Tibial nerve (tissue), 4 donors: ENCODE data around the gene TTC39C. TPM values are rescaled to one million over a fixed set of nuclear protein-coding genes. Genes with fewer than 3 reads are reported as not detected.
"Not testable (repeated sequence)": the region's sequence is repeated elsewhere in the genome, so short reads cannot be mapped to it uniquely, and the experiment has no call there.

Source experiments
- DNase-seq, 2 donors: peaks; one replicate each; pipeline ENCODE4 v3.0.0-alpha.2; 2019; ENCODE audit warnings: low spot score in 2 of 2
- H3K27ac ChIP-seq, 4 donors: fragments of 200-600 bp; sonication (generic) in 3 of 4; one replicate each; pipeline ENCODE4 v1.5.1; 2017 to 2019; ENCODE audit warnings: mild to moderate bottlenecking in 1 of 4
- H3K27me3 ChIP-seq, 2 donors: fragments of 200-600 bp; sonication (generic) in 1 of 2; one replicate each; pipeline versions ENCODE4 v1.5.1 to v1.6.0; 2017 to 2019
- H3K36me3 ChIP-seq, 3 donors: fragments of 200-600 bp; sonication (generic); one replicate each; pipeline ENCODE4 v1.5.1; 2018 to 2019
- H3K4me1 ChIP-seq, 4 donors: fragments of 200-600 bp; sonication (generic) in 3 of 4; one replicate each; pipeline ENCODE4 v1.5.1; 2017 to 2019
- H3K4me3 ChIP-seq, 4 donors: fragments of 200-600 bp; sonication (generic) in 3 of 4; one replicate each; pipeline ENCODE4 v1.5.1; 2017 to 2019; ENCODE audit warnings: mild to moderate bottlenecking in 1 of 4, moderate library complexity in 1 of 4
- H3K9me3 ChIP-seq, 4 donors: fragments of 200-600 bp; sonication (generic) in 3 of 4; one replicate each; pipeline ENCODE4 v1.5.1; 2017 to 2019
- EP300 ChIP-seq, 2 donors: sonication (generic); formaldehyde crosslinking; IDR thresholded peaks; one replicate each; pipeline ENCODE4 v1.6.1; 2017; ENCODE audit warnings: antibody characterized with exemption in 2 of 2, mild to moderate bottlenecking in 1 of 2
- POLR2A ChIP-seq, 2 donors: fragments of 450-650 bp; IDR thresholded peaks; one replicate each; pipeline ENCODE4 v1.6.1; 2017; ENCODE audit warnings: antibody characterized with exemption in 2 of 2, mild to moderate bottlenecking in 2 of 2, moderate library complexity in 2 of 2
- WGBS, 2 donors: methylation state at CpG; one replicate each; pipeline ENCODE4 v1.1.5; 2018; 5-methylcytosine and 5-hydroxymethylcytosine counted together
- total RNA-seq, 4 donors: library from RNA; depleted of rRNA; stranded (reverse); fragments of >200 nt; gene quantifications; one replicate each; pipeline ENCODE4 v1.1.0, GENCODE V29; 2016
- TF ChIP-seq, protein P1 (sequence below), 5 experiments: fragments of 200-600 bp in 3 of 5; fragments of 450-650 bp in 2 of 5; sonication (generic) in 3 of 5; IDR thresholded peaks; one replicate each; pipeline ENCODE4 v1.5.1; 2016 to 2019; ENCODE audit warnings: antibody characterized with exemption in 5 of 5, mild to moderate bottlenecking in 3 of 5, moderate library complexity in 2 of 5

TTC39C gene
- total RNA-seq, 4 donors from 2014 or later = 22.6 to 35.1 (median 29.3) TPM

GRCh38 chr18:24138789-24139616 is 124.4 kb downstream of the TTC39C start, which contains the start of gene CABYR:
TSS of gene CABYR (plus strand) at chr18:24139062. CDS start at chr18:24143115, 4,053 bp downstream.
- TF ChIP-seq EP300 (IDR thresholded peaks at IDR 0.05) = peak in 1 of 2 donors; percentile 52
- TF ChIP-seq, protein P1, sequence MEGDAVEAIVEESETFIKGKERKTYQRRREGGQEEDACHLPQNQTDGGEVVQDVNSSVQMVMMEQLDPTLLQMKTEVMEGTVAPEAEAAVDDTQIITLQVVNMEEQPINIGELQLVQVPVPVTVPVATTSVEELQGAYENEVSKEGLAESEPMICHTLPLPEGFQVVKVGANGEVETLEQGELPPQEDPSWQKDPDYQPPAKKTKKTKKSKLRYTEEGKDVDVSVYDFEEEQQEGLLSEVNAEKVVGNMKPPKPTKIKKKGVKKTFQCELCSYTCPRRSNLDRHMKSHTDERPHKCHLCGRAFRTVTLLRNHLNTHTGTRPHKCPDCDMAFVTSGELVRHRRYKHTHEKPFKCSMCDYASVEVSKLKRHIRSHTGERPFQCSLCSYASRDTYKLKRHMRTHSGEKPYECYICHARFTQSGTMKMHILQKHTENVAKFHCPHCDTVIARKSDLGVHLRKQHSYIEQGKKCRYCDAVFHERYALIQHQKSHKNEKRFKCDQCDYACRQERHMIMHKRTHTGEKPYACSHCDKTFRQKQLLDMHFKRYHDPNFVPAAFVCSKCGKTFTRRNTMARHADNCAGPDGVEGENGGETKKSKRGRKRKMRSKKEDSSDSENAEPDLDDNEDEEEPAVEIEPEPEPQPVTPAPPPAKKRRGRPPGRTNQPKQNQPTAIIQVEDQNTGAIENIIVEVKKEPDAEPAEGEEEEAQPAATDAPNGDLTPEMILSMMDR (IDR thresholded peaks at IDR 0.05) = no peak
- peaks cover 0 to 16% (median 2%) of the 10 kb centered on the region in 4 donors for H3K4me1 ChIP-seq
- no peaks in the 10 kb centered on the region for H3K27me3 ChIP-seq
- H3K9me3 ChIP-seq = no peaks in the 10 kb centered on the region
- H3K4me3 ChIP-seq = peak within 1 kb of the TSS; percentile 54 to 77 (median 62)
- H3K36me3 ChIP-seq = no peaks in the 10 kb centered on the region
- DNase-seq = peak; percentile 41 to 42
- peak within 1 kb of the TSS in 3 of 4 donors; percentile 31 to 62 (median 48) for H3K27ac ChIP-seq
- WGBS, 2 donors = 2 to 8% methylated on average over 31 to 44 of the region's 63 CpGs

DNA sequence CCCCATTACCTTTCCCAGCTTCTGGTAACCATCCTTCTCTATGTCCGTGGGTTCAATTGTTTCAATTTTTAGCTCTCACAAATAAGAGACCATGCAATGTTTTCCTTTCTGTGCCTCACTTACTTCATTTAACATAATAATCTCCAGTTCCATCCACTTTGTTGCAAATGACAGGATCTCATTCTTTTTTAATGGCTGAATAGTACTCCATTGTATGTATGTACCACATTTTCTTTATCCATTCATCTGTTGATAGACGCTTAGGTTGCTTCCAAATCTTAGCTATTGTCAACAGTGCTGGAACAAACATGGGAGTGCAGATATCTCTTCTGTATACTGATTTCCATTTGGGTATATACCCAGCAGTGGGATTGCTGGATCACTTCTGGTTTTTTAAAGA is 126.1 kb downstream of the TTC39C start:
- WGBS, 2 donors = 88 to 94% methylated on average over 2 of the region's 2 CpGs

GRCh38 chr18:24142376-24142775 is 127.8 kb downstream of the TTC39C start:
- TF ChIP-seq EP300 (IDR thresholded peaks at IDR 0.05) (no peak), POLR2A (IDR thresholded peaks at IDR 0.05) (no peak)
- TF ChIP-seq, protein P1 (IDR thresholded peaks at IDR 0.05) = no peak
- H3K27ac ChIP-seq = no peak overlapping the region
- H3K27me3 ChIP-seq = no peaks in the 10 kb centered on the region
- no peaks in the 10 kb centered on the region for H3K9me3 ChIP-seq
- peaks cover 0 to 16% (median 2%) of the 10 kb centered on the region in 4 donors for H3K4me1 ChIP-seq
- H3K4me3 ChIP-seq = no peak overlapping the region
- H3K36me3 ChIP-seq = peaks cover 0 to 1% (median 0%) of the 10 kb centered on the region in 3 donors
- DNase-seq = no peak

More for the DNA sequence above, 126.1 kb downstream of the TTC39C start:
- no peaks in the 10 kb centered on the region for H3K36me3 ChIP-seq
- H3K27ac ChIP-seq = no peak overlapping the region
- H3K4me1 ChIP-seq = peaks cover 0 to 16% (median 2%) of the 10 kb centered on the region in 4 donors
- DNase-seq = no peak
- no peaks in the 10 kb centered on the region for H3K27me3 ChIP-seq
- TF ChIP-seq EP300 (IDR thresholded peaks at IDR 0.05) = no peak
- TF ChIP-seq POLR2A (IDR thresholded peaks at IDR 0.05) = no peak
- H3K9me3 ChIP-seq = no peaks in the 10 kb centered on the region
- H3K4me3 ChIP-seq = no peak overlapping the region

DNA sequence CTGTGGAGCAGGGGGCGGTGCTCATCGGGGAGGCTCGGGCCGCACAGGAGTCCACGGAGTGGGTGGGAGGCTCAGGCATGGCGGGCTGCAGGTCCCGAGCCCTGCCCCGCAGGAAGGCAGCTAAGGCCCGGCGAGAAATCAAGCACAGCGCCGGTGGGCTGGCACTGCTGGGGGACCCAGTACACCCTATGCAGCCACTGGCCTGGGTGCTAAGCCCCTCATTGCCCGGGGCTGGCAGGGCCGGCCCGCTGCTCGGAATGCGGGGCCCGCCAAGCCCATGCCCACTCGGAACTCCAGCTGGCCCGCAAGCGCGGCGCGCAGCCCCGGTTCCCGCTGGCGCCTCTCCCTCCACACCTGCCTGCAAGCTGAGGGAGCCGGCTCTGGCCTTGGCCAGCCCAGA is 135.0 kb downstream of the TTC39C start:
- H3K4me3 ChIP-seq, H3K27ac ChIP-seq, H3K9me3 ChIP-seq, H3K27me3 ChIP-seq, H3K4me1 ChIP-seq, DNase-seq: not testable (repeated sequence)
- WGBS, 2 donors = 93 to 98% methylated on average over 3 to 11 of the region's 28 CpGs
- peaks cover 0 to 37% (median 0%) of the 10 kb centered on the region in 3 donors for H3K36me3 ChIP-seq

GRCh38 chr18:24153397-24153796 is 138.8 kb downstream of the TTC39C start:
- H3K4me3 ChIP-seq = no peak overlapping the region
- peaks cover 0 to 60% (median 0%) of the 10 kb centered on the region in 3 donors for H3K36me3 ChIP-seq
- 95% methylated on average over 3 of the region's 3 CpGs for WGBS, 2 donors
- H3K27me3 ChIP-seq = no peaks in the 10 kb centered on the region
- no peaks in the 10 kb centered on the region for H3K9me3 ChIP-seq
- TF ChIP-seq EP300 (IDR thresholded peaks at IDR 0.05) (no peak), POLR2A (IDR thresholded peaks at IDR 0.05) (no peak)
- TF ChIP-seq, protein P1 (IDR thresholded peaks at IDR 0.05) = no peak
- no peak overlapping the region for H3K27ac ChIP-seq
- no peaks in the 10 kb centered on the region for H3K4me1 ChIP-seq
- no peak for DNase-seq

DNA sequence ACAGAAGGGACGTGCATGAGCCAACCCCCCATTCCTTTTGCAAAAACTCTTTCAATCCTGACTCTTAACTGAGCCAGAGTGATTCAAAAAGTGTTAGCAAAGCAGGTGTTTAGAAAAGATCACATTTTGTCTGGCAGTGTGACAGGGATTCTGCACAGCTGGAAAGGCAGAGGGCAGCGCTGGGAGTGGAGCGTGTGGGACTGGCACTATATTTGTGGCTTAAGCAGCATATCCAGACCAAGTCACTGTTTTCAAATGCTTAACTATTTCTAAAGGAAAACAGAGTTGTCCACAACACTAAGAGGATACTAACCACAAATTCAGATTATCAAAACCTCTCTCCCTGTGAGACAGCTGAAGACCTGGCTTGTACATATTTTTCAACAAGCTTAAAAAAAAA is 143.3 kb downstream of the TTC39C start:
- TF ChIP-seq EP300 (IDR thresholded peaks at IDR 0.05) (no peak), POLR2A (IDR thresholded peaks at IDR 0.05) (no peak)
- TF ChIP-seq, protein P1 (IDR thresholded peaks at IDR 0.05) = no peak
- no peak overlapping the region for H3K4me3 ChIP-seq
- peaks cover 0 to 76% (median 0%) of the 10 kb centered on the region in 3 donors for H3K36me3 ChIP-seq
- no peaks in the 10 kb centered on the region for H3K4me1 ChIP-seq
- H3K27me3 ChIP-seq = no peaks in the 10 kb centered on the region
- WGBS, 2 donors = 80 to 82% methylated on average over 3 of the region's 3 CpGs
- DNase-seq = no peak
- H3K27ac ChIP-seq = no peak overlapping the region
- no peaks in the 10 kb centered on the region for H3K9me3 ChIP-seq
